GM10847 (cell line): Measurements from ENCODE around the gene POLK.
A peak's percentile ranks its signal among the peaks of the same experiment; 100 is the strongest.

Source experiments
- POLR2A ChIP-seq: IDR thresholded peaks from 2 replicates; pipeline ENCODE4 v1.6.1; 2011; ENCODE audit not compliant: insufficient read length; ENCODE audit errors: extremely low read depth

Gene POLK

DNA sequence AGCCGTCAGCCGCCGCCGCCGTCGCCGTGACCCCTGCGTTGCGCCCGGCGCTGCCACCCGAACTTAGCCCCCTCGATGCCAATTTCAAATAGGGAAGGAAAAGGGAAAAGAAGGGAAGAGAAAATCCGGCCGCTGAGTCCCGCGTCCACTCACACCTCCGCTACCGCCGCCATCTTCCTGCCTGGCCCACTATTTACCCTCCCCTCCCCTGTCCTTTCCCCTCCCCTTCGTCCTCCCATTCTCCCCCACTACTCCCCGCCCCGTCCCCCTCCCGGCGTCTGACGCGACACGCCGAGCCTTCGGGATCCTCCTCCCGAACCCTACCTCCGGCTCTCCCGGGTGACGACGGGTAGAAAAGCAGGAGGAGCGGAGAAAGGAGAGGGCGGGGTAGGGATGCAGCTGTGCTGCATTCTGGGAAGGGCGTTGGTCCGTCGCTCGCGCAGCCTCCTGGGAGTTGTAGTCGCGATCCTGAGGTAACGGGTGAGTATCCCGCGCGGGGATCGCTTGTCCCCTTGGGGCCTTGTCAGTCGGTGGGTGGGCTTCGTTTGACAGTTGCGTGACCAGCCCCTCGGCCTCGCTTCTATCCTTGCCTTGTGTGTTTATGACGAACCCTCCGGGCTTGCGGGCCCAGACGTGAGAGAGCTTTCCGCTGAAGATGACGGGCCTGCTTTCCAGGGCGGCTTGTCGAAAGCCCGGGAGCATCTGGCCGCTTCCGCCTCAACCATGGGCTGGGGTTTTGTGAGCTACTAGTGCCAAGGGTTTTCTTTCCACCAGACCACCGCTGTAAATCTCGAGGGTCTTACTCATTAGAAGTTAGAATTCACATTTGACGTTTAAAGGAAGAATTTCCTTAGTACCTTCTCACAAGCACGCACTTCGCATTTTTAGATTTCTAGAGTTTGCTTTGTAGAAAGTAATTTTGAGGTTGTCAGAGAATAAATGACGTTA is at the start of gene POLK, which contains the start of gene CERT1:
POLK (plus strand) TSS at position 457 of the 948 bp plus-strand sequence.
CERT1 (minus strand) TSS at position 195 of the 948 bp plus-strand sequence. CDS start 422 bp downstream, outside the sequence.
- TF ChIP-seq POLR2A: peak; percentile 60

DNA sequence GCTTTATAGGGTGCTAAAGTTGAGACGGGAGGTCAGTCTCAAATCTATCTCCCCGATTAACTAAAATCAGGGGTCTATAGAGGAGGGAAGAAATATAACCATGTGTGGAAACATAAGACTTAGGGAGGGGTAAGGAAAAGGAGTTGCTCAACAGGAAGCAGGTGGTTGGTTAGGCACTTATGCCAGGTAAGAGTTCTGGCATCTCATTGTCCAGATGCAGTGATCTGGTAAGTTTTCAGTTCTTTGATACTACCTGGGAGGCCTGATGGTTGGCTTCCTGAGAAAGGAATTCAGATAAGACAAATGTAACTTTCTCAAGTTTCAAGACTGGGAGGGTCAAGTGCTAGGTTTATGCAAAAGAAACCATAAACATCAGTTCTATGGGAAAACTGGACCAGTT is 48.0 kb upstream of the POLK start:
- TF ChIP-seq POLR2A: no peak

DNA sequence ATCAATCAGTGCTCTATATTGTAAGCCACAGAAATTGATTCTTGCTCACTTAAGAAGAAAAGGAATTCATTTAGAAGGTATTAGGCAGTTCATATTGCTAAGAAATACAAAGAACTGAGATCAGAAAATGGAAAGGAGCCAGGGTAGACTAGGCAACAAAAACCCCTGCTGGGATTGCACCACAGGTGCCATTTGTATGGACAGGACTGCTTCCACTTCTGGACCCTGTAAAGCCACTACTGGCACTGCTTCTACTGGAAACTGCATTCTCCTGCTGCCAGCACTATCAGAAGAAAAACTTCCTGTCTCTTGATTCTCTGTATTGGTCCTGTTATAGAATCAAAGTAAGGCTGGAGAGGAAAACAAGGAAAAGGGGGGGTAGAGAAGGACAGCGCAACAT is 46.2 kb upstream of the POLK start:
- no peak for TF ChIP-seq POLR2A

DNA sequence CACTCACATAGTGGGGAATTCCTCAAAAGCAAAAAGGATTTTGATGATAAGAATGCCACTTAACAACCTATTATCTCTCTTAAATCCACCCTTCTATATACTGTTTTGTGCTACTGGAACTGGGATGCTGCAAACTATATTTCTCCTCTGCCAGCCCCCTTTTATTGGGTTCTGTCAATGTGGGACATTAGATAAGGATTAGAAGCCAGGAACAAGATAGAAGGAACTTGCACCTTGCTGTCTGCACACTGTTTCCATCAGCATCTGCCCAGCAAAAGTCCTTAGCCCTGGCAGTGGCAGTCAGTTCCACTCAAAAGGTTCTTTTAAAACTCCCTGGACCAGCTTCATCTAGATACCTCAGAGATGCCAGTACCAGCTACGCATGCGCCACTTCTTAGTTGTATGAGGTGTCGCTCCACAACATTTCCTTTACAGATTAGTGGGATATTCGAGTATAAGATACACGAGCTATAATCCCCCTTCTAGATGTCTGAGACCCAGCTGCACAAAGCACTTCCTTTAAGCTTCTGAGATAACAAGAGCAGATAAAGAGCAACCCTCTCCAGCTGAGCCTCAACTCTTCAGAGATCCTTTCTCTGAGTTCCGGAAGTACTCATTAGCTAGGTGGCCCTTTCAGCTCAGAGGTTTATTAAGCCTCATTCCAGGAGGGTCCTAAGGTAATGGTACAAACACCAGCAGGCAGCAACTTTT is 45.5 kb upstream of the POLK start:
- no peak for TF ChIP-seq POLR2A

DNA sequence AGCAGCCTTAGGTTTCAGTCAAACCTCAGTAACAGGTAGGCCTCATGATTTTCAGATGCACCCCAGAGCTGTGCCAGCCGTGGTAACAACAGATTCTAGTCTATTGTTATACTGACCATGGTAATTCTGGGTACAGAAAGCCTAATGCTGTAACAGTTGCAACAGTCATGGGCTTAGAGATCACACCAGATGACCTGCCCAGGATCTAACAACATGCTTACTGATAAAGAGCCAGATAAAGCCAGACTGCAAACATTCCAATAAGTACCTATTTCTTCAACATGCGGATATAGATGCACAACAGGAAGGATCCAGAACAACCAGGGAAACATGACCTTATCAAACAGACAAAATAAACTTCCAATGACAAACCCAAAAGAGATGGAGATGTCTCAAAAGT is 43.1 kb upstream of the POLK start:
- TF ChIP-seq POLR2A: no peak

DNA sequence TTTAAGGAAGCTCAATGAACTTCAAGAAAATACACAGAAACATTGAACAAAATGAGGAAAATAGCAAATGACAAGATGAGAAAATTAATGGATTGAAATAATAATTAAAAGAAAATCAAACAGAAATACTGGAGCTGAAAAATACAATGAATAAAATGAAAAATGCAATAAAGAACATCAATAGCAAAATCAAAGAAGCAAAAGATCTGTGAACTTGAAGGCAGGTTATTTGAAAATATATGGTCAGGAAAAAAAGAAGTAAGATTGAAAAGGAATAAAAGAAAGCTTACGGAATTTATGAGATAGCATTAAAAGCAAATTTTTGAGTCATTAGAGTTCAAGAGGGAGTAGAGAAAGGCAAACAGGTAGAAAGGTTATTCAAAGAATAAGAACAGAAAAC is 42.7 kb upstream of the POLK start:
- TF ChIP-seq POLR2A: no peak

DNA sequence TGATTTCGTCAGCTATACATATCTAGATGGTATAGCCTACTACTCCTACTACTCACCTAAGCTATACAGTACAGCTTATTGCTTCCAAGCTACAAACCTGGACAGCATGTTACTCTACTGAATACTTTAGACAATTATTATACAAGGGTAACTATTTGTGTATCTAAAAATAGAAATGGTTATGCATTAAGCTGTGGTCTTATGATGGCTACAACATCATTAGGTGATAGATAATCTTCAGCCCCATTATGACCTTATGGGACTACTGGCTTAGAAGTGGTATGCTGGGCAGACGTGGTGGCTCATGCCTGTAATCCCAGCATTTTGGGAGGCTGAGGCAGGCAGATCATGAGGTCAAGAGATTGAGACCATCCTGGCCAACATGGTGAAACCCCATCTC is 40.5 kb upstream of the POLK start:
- no peak for TF ChIP-seq POLR2A

DNA sequence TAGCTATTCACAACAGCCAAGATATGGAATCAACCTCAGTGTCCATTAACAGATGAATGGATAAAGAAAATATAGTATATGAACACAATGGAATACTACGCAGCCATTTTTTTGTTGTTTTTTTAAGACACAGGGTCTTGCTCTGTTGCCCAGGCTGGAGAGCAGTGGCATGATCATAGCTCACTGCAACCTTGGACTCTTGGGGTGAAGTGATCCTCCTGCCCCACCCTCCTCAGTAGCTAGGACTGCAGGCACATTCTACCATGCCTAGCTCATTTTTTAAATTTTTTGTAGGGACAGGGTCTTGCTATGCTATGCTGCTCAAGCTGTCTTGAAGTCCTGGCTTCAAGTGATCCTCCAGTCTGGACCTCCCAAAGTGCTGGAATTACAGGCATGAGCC is 38.7 kb upstream of the POLK start:
- TF ChIP-seq POLR2A: no peak

DNA sequence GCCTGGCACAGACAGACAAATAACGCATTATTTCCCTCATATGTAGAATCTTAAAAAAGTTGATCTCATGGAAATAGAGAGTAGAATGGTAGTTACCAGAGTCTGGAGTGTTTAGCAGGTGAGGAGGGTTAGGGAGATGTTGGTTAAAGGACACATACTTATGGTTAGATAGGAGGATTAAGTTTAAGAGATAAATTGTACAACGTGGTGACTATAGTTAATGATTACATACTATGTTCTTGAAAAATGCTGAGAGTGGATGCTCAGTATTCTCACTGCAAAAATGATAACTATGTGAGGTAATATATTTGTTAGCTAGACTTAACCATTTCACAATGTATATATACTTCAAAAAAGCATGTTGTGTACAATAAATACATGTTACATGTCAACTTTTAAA is 38.2 kb upstream of the POLK start:
- TF ChIP-seq POLR2A: no peak

DNA sequence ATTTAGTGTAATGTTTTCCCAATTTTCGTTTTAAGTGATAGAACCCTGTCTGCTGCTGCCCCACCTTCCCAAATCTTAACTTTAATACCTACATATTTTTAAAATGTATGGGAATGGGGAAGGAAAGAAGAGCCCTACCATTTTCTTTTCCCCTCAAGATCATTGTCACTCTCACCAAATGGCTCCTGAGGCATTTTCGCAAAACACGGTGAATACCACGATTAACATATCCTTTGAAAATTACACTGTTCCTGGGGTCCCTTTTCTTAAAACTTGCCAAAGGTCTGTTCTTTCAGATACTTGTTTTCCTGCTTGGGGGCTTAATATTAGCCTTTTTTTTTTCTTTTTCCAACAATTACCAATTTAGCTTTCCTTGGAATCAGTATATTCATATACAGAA is 36.3 kb upstream of the POLK start:
- no peak for TF ChIP-seq POLR2A

DNA sequence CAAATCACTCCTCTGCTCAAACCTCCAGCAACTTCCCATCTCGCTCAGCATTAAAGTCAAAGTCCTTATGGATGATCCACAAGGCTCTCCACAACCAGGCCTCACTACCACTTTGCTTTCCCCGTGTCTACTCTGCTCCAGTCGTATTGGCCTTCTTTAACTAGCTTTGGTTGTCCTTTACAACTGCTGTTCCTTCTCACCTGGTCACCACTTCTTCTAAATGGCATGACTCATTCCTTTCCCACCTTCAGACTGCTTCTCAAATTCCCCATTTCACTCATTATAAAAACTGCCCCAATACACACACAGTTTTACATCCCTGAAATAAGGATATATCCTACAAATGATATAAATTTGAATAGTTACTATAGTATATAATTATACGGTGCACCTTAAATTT is 30.7 kb upstream of the POLK start:
- TF ChIP-seq POLR2A: no peak

DNA sequence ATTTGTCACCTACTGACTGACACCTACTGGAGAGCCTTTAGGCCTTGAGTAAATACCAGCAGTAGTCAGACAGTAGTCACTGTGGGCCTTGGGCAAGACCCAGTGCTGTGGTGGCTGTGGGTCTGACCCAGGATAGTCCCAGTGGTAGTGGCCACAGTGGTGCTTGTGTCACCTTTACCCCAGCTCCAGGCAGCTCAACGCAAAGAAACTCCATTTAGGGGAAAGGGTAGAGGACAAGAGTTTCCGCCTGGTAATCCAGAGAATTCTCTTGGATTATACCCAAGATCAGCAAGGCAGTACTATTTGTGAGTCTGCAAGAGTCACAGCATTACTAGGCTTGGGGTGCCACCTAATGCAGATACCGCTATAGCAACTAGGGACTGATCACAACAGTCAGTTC is 29.2 kb upstream of the POLK start:
- no peak for TF ChIP-seq POLR2A

DNA sequence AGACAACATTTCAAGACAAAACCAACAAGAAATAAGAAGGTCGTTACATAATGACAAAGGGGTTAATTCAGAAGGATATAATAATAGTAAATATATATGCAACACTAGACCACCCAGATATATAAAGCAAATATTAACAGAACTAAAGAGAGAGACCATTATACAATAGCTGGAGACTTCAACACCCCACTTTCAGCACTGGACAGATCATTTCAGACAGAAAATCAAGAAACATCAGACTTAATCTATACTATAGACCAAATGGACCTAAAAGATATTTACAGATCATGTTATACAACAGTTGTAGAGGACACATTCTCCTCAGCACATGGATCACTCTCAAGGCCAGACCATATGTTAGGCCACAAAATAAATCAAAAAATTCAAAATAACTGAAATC is 27.1 kb upstream of the POLK start:
- no peak for TF ChIP-seq POLR2A

DNA sequence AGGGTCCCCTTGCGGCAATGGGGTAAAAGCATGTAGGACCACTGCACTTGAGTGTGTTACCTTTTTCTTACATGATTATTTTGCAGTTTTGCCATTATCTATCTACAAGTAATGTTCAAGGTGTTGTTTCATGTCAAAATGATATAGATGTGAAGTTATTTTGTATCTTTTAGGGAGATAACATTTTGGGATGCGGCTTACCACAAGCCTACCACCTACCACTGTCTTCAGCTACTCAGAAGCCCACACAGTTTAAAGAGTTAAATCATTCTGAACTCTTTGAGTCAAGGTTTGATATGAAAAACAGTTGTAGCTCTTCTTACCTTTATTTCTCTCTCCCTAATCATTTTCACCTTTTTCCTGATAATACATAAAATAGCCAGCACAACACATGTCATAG is 20.1 kb upstream of the POLK start:
- TF ChIP-seq POLR2A: no peak

DNA sequence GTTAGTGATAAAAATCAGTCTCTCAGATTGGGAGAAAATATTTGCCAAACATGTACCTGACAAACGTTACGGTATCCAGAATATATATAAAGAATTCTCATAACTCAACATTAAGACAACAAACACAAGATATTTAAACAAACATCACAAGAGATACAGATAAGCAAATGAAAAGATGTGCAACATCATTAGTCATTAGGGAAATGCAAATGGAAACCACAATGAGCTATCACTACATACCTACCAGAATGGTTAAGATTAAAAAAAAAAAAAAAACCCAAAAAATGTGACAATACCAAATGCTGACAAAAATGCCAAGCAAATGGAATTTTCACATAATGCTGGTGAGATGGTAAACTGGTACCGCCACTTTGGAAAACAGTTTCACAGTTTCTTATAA is 15.7 kb upstream of the POLK start:
- TF ChIP-seq POLR2A: no peak

DNA sequence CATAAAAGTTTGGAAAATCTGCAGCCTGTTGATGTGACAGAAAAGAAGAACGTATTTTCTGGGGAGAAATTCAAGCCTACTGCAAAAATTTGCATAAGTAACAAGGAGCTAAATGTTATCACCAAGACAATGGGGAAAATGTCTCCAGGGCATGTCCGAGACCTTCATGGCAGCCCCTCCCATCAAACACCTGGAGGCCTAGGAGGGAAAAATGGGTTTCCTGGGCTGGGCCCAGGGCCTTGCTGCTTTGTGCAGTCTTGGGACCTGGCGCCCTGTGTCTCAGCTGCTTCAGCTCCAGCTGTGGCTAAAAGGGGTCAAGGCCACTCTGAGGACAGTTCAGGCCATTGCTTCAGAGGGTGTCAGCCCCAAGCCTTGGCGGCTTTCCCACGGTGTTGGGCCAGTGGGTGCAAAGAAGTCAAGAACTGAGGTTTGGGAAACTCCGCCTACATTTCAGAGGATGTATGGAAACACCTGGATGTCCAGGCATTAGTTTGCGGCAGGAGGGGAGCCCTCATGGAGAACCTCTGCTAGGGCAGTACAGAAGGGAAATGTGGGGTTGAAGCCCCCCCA is 13.4 kb upstream of the POLK start:
- TF ChIP-seq POLR2A: no peak
